Naive thymus-derived CD4-positive, alpha-beta T cell (primary cell): ENCODE measurements around the gene IPO4. TPM values are rescaled to one million over a fixed set of nuclear protein-coding genes. Genes with fewer than 3 reads are reported as not detected.
A peak's percentile ranks its signal among the peaks of the same experiment; 100 is the strongest.
"Not testable (repeated sequence)": the region's sequence is repeated elsewhere in the genome, so short reads cannot be mapped to it uniquely, and the experiment has no call there.

ENCODE experiments used
- ATAC-seq: fragments of 150-1000 bp; cut with Tn5 transposase; 2 replicates; pipeline ENCODE4 v1.10.0; 2021; ENCODE audit warnings: mild to moderate bottlenecking, moderate library complexity
- CTCF ChIA-PET: fragments of 350-600 bp; sonication (Branson Sonifier 250); formaldehyde crosslinking; loops from one replicate; lab custom pipeline; 2021; ENCODE audit warnings: antibody characterized with exemption; lab: Charles Lee
- POLR2A ChIA-PET: fragments of 350-600 bp; sonication (Branson Sonifier 250); formaldehyde crosslinking; loops from one replicate; lab custom pipeline; 2021; ENCODE audit warnings: antibody characterized with exemption, inconsistent platforms; lab: Charles Lee
- DNase-seq, 9 donors: peaks; one replicate each; pipeline versions ENCODE4 v3.0.0 to v3.0.0-alpha.2; 2020 to 2022; ENCODE audit warnings: mixed read lengths in 1 of 9
- H3K27ac ChIP-seq: one replicate; pipeline ENCODE4 v1.7.0; 2013; ENCODE audit warnings: mild to moderate bottlenecking, low read depth, low read length, moderate library complexity
- H3K27me3 ChIP-seq, 2 donors: one replicate each; pipeline ENCODE4 v1.7.0; 2013; ENCODE audit warnings: low read length in 2 of 2, mild to moderate bottlenecking in 2 of 2, moderate library complexity in 2 of 2; ENCODE audit not compliant: control insufficient read depth in 2 of 2, insufficient read depth in 2 of 2
- H3K36me3 ChIP-seq, 3 experiments: 1 replicate in 2 of 3; 2 replicates in 1 of 3; pipeline ENCODE4 v1.7.0; 2013; ENCODE audit warnings: low read length in 3 of 3, mild to moderate bottlenecking in 3 of 3, moderate library complexity in 1 of 3; ENCODE audit not compliant: insufficient read depth in 3 of 3, control insufficient read depth in 2 of 3
- H3K4me1 ChIP-seq, 2 donors: one replicate each; pipeline ENCODE4 v1.7.0; 2013; ENCODE audit warnings: low read length in 2 of 2, mild to moderate bottlenecking in 2 of 2, moderate library complexity in 1 of 2; ENCODE audit not compliant: control insufficient read depth in 2 of 2, insufficient read depth in 2 of 2
- H3K4me3 ChIP-seq: 2 replicates; pipeline ENCODE4 v1.7.0; 2013; ENCODE audit warnings: mild to moderate bottlenecking, low read length
- H3K9me3 ChIP-seq, 3 experiments: 1 replicate in 2 of 3; 2 replicates in 1 of 3; pipeline ENCODE4 v1.7.0; 2013; ENCODE audit warnings: low read length in 3 of 3; ENCODE audit not compliant: control insufficient read depth in 2 of 3
- H3K27ac Mint-ChIP-seq, 9 donors: one replicate each; pipeline ENCODE4 v1.8.0; 2020 to 2022; ENCODE audit warnings: mixed read lengths in 9 of 9, mild to moderate bottlenecking in 8 of 9, moderate library complexity in 5 of 9, inconsistent platforms in 2 of 9
- H3K27me3 Mint-ChIP-seq, 5 donors: one replicate each; pipeline ENCODE4 v1.8.0; 2021 to 2022; ENCODE audit warnings: mixed read lengths in 5 of 5, mild to moderate bottlenecking in 1 of 5
- H3K36me3 Mint-ChIP-seq, 5 donors: one replicate each; pipeline ENCODE4 v1.8.0; 2020 to 2022; ENCODE audit warnings: mixed read lengths in 5 of 5, mild to moderate bottlenecking in 3 of 5, inconsistent platforms in 1 of 5
- H3K4me1 Mint-ChIP-seq, 7 donors: one replicate each; pipeline ENCODE4 v1.8.0; 2020 to 2022; ENCODE audit warnings: mixed read lengths in 7 of 7, mild to moderate bottlenecking in 3 of 7, inconsistent platforms in 1 of 7
- H3K4me3 Mint-ChIP-seq, 10 donors: one replicate each; pipeline ENCODE4 v1.8.0; 2020 to 2022; ENCODE audit warnings: mild to moderate bottlenecking in 10 of 10, mixed read lengths in 10 of 10, moderate library complexity in 6 of 10, inconsistent platforms in 2 of 10
- H3K9me3 Mint-ChIP-seq, 11 donors: one replicate each; pipeline ENCODE4 v1.8.0; 2020 to 2022; ENCODE audit warnings: mixed read lengths in 11 of 11, mild to moderate bottlenecking in 4 of 11, inconsistent platforms in 1 of 11, moderate library complexity in 1 of 11
- intact Hi-C, 2 donors: fragments of 100-400 bp; cut with micrococcal nuclease; formaldehyde crosslinking; loops; one replicate each; pipeline ENCODE4 v1.15.1; 2023
- polyA plus RNA-seq, 2 donors: library from polyadenylated mRNA; unstranded; fragments of 300-500 nt; fragmentation: Illumina TruSeq; gene quantifications; one replicate each; pipeline ENCODE4 v1.2.3, GENCODE V29; 2021
- total RNA-seq, 6 experiments: library from RNA in 5 of 6; stranded (reverse) in 5 of 6; gene quantifications; 1 replicate in 5 of 6; 2 replicates in 1 of 6; pipeline ENCODE4 v1.2.3 and lab custom pipeline; 2021 to 2026

Gene IPO4
- total and polyA plus RNA-seq, 7 experiments from 2014 or later: 17.5 to 45.2 (median 36.2) TPM

DNA sequence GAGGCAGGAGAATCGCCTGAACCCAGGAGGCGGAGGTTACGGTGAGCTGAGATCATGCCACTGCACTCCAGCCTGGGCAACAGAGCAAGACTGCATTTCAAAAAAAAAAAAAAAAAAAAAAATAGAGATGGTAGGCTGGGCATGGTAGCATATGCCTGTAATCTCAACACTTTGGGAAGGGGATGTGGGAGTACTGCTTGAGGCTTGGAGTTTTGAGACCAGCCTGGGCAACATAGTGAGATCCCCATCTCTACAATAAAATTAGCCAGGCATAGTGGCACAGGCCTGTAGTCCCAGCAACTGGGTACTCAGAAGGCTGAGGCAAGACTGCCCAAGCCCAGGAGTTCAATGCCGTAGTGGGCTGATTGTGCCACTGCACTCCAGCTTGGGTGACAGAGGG lies 34.4 kb upstream of the IPO4 start:
- H3K9me3 Mint-ChIP-seq, H3K27ac ChIP-seq, H3K27me3 Mint-ChIP-seq, ATAC-seq, H3K4me1 ChIP-seq, H3K27me3 ChIP-seq, intact Hi-C loops, H3K4me3 Mint-ChIP-seq, H3K27ac Mint-ChIP-seq, DNase-seq, CTCF ChIA-PET, H3K4me3 ChIP-seq, H3K36me3 ChIP-seq, H3K9me3 ChIP-seq: not testable (repeated sequence)
- peaks cover 4 to 16% (median 6%) of the 10 kb centered on the region in 5 donors for H3K36me3 Mint-ChIP-seq
- POLR2A ChIA-PET: interaction anchor here (0.6 to 4.1 kb wide), 2 partner anchors 18 to 219 kb away, joined by 3 to 16 read pairs; partner anchors contain the start of gene TINF2
- H3K4me1 Mint-ChIP-seq: peaks cover 10 to 38% (median 24%) of the 10 kb centered on the region in 7 donors

DNA sequence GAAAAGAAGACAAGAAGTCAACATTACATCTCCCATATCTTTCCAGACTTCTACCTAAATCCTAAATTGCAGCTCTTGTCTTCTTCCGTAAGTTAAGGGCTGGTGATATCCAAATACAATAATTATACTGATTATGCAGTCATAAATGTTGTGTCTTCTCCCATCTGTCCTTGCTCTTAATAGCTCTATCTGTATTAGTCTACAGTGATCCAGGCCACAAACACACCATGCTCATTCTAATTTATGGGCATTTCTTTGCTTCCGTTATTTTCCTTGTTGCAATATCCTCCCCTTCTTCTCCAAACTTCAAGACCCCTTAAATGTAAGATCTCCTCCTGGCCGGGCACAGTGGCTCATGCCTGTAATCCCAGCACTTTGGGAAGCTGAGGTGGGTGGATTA lies 30.9 kb upstream of the IPO4 start:
- no peak overlapping the region for H3K27ac ChIP-seq
- H3K36me3 Mint-ChIP-seq: peaks cover 0 to 11% (median 4%) of the 10 kb centered on the region in 5 donors
- no peak overlapping the region for H3K27ac Mint-ChIP-seq
- peaks cover 0 to 4% (median 0%) of the 10 kb centered on the region in 3 experiments for H3K36me3 ChIP-seq
- H3K4me3 ChIP-seq: no peak overlapping the region
- ChIA-PET CTCF (interaction anchor here (0.9 to 1.5 kb wide), 2 partner anchors 22 to 114 kb away, joined by 3 to 6 read pairs; partner anchors contain the start of gene TINF2), POLR2A (interaction anchor here (1.5 to 2.0 kb wide), 2 partner anchors 16 to 22 kb away, joined by 4 to 15 read pairs; partner anchors contain the start of gene TINF2)
- H3K4me3 Mint-ChIP-seq: no peak overlapping the region
- intact Hi-C loops: loop anchor here (10.0 kb wide), 2 partner anchors 205 to 915 kb away; partner anchors contain the start of genes BCL2L2 (in 1 of the 2) and PPP1R3E (in 1 of the 2)
- DNase-seq (no peak), ATAC-seq (no peak)
- peaks cover 7 to 12% of the 10 kb centered on the region in 2 donors for H3K4me1 ChIP-seq
- H3K27me3 ChIP-seq: no peaks in the 10 kb centered on the region
- H3K27me3 Mint-ChIP-seq: no peaks in the 10 kb centered on the region
- H3K9me3 Mint-ChIP-seq: no peaks in the 10 kb centered on the region
- H3K9me3 ChIP-seq: no peaks in the 10 kb centered on the region
- peaks cover 10 to 29% (median 23%) of the 10 kb centered on the region in 7 donors for H3K4me1 Mint-ChIP-seq

DNA sequence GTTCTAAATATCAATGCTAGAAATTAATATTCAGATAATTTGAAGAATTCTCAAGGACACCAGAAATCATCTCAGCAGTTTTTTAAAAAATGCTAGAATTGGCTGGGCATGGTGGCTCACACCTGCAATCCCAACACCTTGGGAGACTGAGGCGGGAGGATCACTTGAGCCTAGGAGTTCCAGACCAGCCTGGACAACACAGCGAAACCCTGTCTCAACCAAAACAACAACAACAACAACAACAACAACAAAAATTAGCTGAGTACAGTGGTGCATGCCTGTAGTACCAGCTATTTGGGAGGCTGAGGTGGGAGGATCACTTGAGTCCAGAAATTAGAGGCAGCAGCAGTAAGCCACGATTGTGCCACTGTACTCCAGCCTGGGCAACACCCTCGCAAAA lies 30.5 kb upstream of the IPO4 start:
- ChIA-PET CTCF (interaction anchor here (1.5 kb wide), 1 partner anchor 23 kb away, joined by 6 read pairs; the partner anchor contains the start of gene TINF2), POLR2A (interaction anchor here (1.1 to 2.0 kb wide), 3 partner anchors 16 to 30 kb away, joined by 3 to 15 read pairs (median 4); partner anchors contain the start of genes IPO4 and TINF2)
- no peaks in the 10 kb centered on the region for H3K9me3 ChIP-seq
- no peak overlapping the region for H3K27ac Mint-ChIP-seq
- DNase-seq: no peak
- intact Hi-C loops: loop anchor here (10.0 kb wide), 2 partner anchors 204 to 914 kb away; partner anchors contain the start of genes BCL2L2 (in 1 of the 2) and PPP1R3E (in 1 of the 2)
- H3K36me3 Mint-ChIP-seq: peaks cover 0 to 9% (median 4%) of the 10 kb centered on the region in 5 donors
- H3K27ac ChIP-seq: no peak overlapping the region
- no peaks in the 10 kb centered on the region for H3K27me3 ChIP-seq
- peaks cover 12 to 16% of the 10 kb centered on the region in 2 donors for H3K4me1 ChIP-seq
- H3K9me3 Mint-ChIP-seq: no peaks in the 10 kb centered on the region
- H3K36me3 ChIP-seq: peaks cover 0 to 4% (median 0%) of the 10 kb centered on the region in 3 experiments
- ATAC-seq: no peak
- H3K4me1 Mint-ChIP-seq: peaks cover 14 to 31% (median 25%) of the 10 kb centered on the region in 7 donors
- no peak overlapping the region for H3K4me3 ChIP-seq
- no peaks in the 10 kb centered on the region for H3K27me3 Mint-ChIP-seq
- no peak overlapping the region for H3K4me3 Mint-ChIP-seq

DNA sequence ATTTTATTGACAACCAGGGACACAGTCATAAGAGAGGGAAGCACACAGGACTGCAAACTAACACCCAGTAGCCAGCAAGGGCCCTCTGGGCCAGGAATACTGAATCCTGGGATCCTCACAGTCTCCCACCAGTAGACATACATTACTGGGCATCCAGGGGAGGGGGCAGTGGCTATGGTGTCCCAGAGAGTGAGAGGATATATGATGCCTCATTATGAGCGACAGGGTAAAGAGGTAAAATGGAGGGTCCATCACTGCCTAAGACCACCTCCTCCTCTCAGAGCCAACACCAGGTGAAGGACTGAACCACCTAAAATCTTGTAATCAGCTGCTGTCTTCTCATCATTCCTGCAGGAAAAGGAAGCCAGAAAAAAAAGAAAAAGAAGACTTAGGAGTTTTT lies 28.3 kb upstream of the IPO4 start:
- DNase-seq, H3K4me3 ChIP-seq, H3K27me3 Mint-ChIP-seq, H3K36me3 ChIP-seq, H3K27me3 ChIP-seq, H3K9me3 Mint-ChIP-seq, ATAC-seq, H3K9me3 ChIP-seq: not testable (repeated sequence)
- POLR2A ChIA-PET: interaction anchor here (1.1 to 8.0 kb wide), 5 partner anchors 23 to 227 kb away, joined by 3 to 117 read pairs (median 7); partner anchors contain the start of genes RABGGTA and TINF2
- Histone ChIP-seq H3K4me1 (peaks cover 25 to 28% of the 10 kb centered on the region in 2 donors), H3K27ac (peak overlapping the region; percentile 91)
- Mint-ChIP-seq H3K4me1 (peaks cover 22 to 52% (median 45%) of the 10 kb centered on the region in 7 donors), H3K36me3 (peaks cover 0 to 18% (median 4%) of the 10 kb centered on the region in 5 donors), H3K27ac (peak overlapping the region in 4 of 9 donors; percentile 79 to 99 (median 92)), H3K4me3 (peak overlapping the region in 1 of 10 donors; percentile 32)
- CTCF ChIA-PET: interaction anchor here (0.7 to 1.7 kb wide), 3 partner anchors 21 to 102 kb away, joined by 4 to 14 read pairs (median 5); partner anchors contain the start of genes NRL, TINF2 and TM9SF1
- intact Hi-C loops: loop anchor here (1.0 to 10.0 kb wide), 12 partner anchors 8 to 912 kb away; partner anchors contain the start of genes GMPR2 (in 2 of the 2), NEDD8 (in 2 of the 2), RABGGTA (in 2 of the 2) and TINF2 (in 2 of the 2)

DNA sequence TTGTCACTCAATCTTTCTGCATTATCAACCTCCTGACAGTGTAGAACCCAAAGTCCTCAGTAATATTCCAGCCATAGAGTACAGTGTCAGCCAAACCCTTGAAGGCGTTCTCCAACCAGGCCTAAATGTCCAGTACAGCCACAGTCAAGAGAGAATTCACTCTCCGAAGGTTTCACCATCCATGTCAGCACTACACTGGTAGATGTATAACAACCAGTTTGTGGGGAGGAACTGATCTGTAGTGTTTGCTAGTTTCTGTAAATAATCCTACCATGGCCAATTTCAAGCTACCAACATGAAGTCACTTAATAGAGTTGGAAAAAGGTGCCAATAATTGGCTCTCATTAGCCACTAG lies 27.7 kb upstream of the IPO4 start:
- POLR2A ChIA-PET: interaction anchor here (0.7 to 8.0 kb wide), 27 partner anchors 8 to 227 kb away, joined by 3 to 117 read pairs (median 4); partner anchors contain the start of genes DCAF11, DHRS1, EMC9 and GMPR2
- intact Hi-C loops: loop anchor here (1.0 to 10.0 kb wide), 12 partner anchors 9 to 912 kb away; partner anchors contain the start of genes GMPR2 (in 2 of the 2), NEDD8 (in 2 of the 2), RABGGTA (in 2 of the 2) and TINF2 (in 2 of the 2)
- no peak for DNase-seq
- no peak for ATAC-seq
- peaks cover 29 to 34% of the 10 kb centered on the region in 2 donors for H3K4me1 ChIP-seq
- peak overlapping the region; percentile 4 for H3K4me3 ChIP-seq
- H3K36me3 Mint-ChIP-seq: peaks cover 4 to 23% (median 8%) of the 10 kb centered on the region in 5 donors
- peak overlapping the region; percentile 89 to 97 (median 95) for H3K4me3 Mint-ChIP-seq
- peaks cover 0 to 2% (median 0%) of the 10 kb centered on the region in 5 donors for H3K27me3 Mint-ChIP-seq
- CTCF ChIA-PET: interaction anchor here (1.0 to 1.7 kb wide), 4 partner anchors 21 to 107 kb away, joined by 3 to 14 read pairs (median 4); partner anchors contain the start of genes RABGGTA, TINF2 and TM9SF1
- H3K27ac ChIP-seq: peak overlapping the region; percentile 91
- no peaks in the 10 kb centered on the region for H3K9me3 ChIP-seq
- no peaks in the 10 kb centered on the region for H3K27me3 ChIP-seq
- peaks cover 0 to 7% (median 0%) of the 10 kb centered on the region in 3 experiments for H3K36me3 ChIP-seq
- H3K4me1 Mint-ChIP-seq: peaks cover 27 to 58% (median 51%) of the 10 kb centered on the region in 7 donors
- peak overlapping the region; percentile 80 to 99 (median 96) for H3K27ac Mint-ChIP-seq
- no peaks in the 10 kb centered on the region for H3K9me3 Mint-ChIP-seq
